H1 (cell line): ENCODE data around the gene ENO3. TPM values are rescaled to one million over a fixed set of nuclear protein-coding genes. Genes with fewer than 3 reads are reported as not detected.

Experiments used
- CTCF ChIA-PET: fragments of 300-600 bp; sonication (Branson Sonifier 250); formaldehyde crosslinking; loops from one replicate; lab custom pipeline; 2021; ENCODE audit not compliant: partially characterized antibody; lab: Charles Lee
- POLR2A ChIA-PET: fragments of 300-600 bp; sonication (Branson Sonifier 250); formaldehyde crosslinking; loops from one replicate; lab custom pipeline; 2021; ENCODE audit warnings: inconsistent platforms; ENCODE audit not compliant: partially characterized antibody; lab: Charles Lee
- DNase-seq, 2 experiments: peaks; one replicate each; pipeline versions ENCODE4 v3.0.0 to v3.0.0-alpha.2; 2010 to 2022; ENCODE audit warnings: low spot score in 2 of 2, low read depth in 1 of 2, mixed read lengths in 1 of 2
- FAIRE-seq: peaks from 2 replicates; lab custom pipeline; 2011; peaks lifted over from hg19 to GRCh38; lab: Jason Lieb, UNC
- H2AFZ ChIP-seq: 2 replicates; pipeline ENCODE4 v1.8.1; 2012; ENCODE audit warnings: low read length, inconsistent platforms
- H2AK5ac ChIP-seq: 2 replicates; pipeline ENCODE4 v1.6.1; 2013; ENCODE audit warnings: low read depth, low read length
- H2BK120ac ChIP-seq: replicated peaks from 2 replicates; pipeline ENCODE3; 2013; ENCODE audit warnings: low read depth, low read length, inconsistent platforms
- H2BK12ac ChIP-seq: 2 replicates; pipeline ENCODE4 v1.6.1; 2013; ENCODE audit warnings: low read depth, low read length
- H2BK15ac ChIP-seq: 2 replicates; pipeline ENCODE4 v1.6.1; 2013; ENCODE audit warnings: low read length
- H2BK20ac ChIP-seq: 2 replicates; pipeline ENCODE4 v1.6.1; 2013; ENCODE audit warnings: low read length
- H2BK5ac ChIP-seq: 2 replicates; pipeline ENCODE4 v1.6.1; 2013; ENCODE audit warnings: low read depth, low read length
- H3K14ac ChIP-seq: 2 replicates; pipeline ENCODE4 v1.6.1; 2013; ENCODE audit warnings: inconsistent platforms; ENCODE audit not compliant: insufficient read length
- H3K18ac ChIP-seq: 2 replicates; pipeline ENCODE4 v1.6.1; 2013; ENCODE audit warnings: low read length; ENCODE audit errors: extremely low read depth
- H3K23ac ChIP-seq: 2 replicates; pipeline ENCODE4 v1.6.1; 2013; ENCODE audit warnings: inconsistent platforms; ENCODE audit not compliant: insufficient read length
- H3K23me2 ChIP-seq: 2 replicates; pipeline ENCODE4 v1.6.1; 2013; ENCODE audit warnings: low read depth, low read length
- H3K27ac ChIP-seq: 2 replicates; pipeline ENCODE4 v1.6.1; 2011; ENCODE audit warnings: low read depth, low read length, inconsistent platforms
- H3K27me3 ChIP-seq, 4 experiments: replicated peaks in 1 of 4; 1 replicate in 1 of 4; 2 replicates in 3 of 4; pipeline versions ENCODE4 v1.6.1 to v1.8.1; 2011 to 2013; ENCODE audit warnings: low read length in 3 of 4, mild to moderate bottlenecking in 3 of 4, inconsistent platforms in 2 of 4, mixed read lengths in 2 of 4, moderate library complexity in 1 of 4; ENCODE audit not compliant: control insufficient read depth in 3 of 4, insufficient read depth in 3 of 4; ENCODE audit errors: extremely low read depth in 1 of 4
- H3K36me3 ChIP-seq, 4 experiments: 2 replicates each; pipeline versions ENCODE4 v1.6.1 to v1.8.1; 2011 to 2013; ENCODE audit warnings: mild to moderate bottlenecking in 4 of 4, low read length in 3 of 4, moderate library complexity in 2 of 4, control low read depth in 1 of 4, inconsistent platforms in 1 of 4; ENCODE audit not compliant: insufficient read depth in 4 of 4, control insufficient read depth in 2 of 4
- H3K4ac ChIP-seq: replicated peaks from 2 replicates; pipeline ENCODE3; 2013; ENCODE audit warnings: low read length, low read depth, mixed read lengths, inconsistent platforms; ENCODE audit not compliant: insufficient read length
- H3K4me1 ChIP-seq, 4 experiments: replicated peaks in 1 of 4; 1 replicate in 1 of 4; 2 replicates in 3 of 4; pipeline versions ENCODE4 v1.6.1 to v1.8.1; 2011 to 2013; ENCODE audit warnings: low read length in 3 of 4, inconsistent platforms in 2 of 4, mixed read lengths in 1 of 4; ENCODE audit not compliant: insufficient read depth in 4 of 4, control insufficient read depth in 3 of 4
- H3K4me2 ChIP-seq, 2 experiments: 2 replicates each; pipeline versions ENCODE4 v1.6.1 to v1.8.1; 2011 to 2013; ENCODE audit warnings: low read depth in 2 of 2, low read length in 2 of 2, control low read depth in 1 of 2, inconsistent platforms in 1 of 2, mild to moderate bottlenecking in 1 of 2; ENCODE audit not compliant: insufficient read depth in 1 of 2
- H3K4me3 ChIP-seq, 4 experiments: fragments of 200-600, 300-600 bp in 1 of 4; sonication (generic), shearing (Covaris generic), sonication (Bioruptor Twin) in 1 of 4; 2 replicates each; pipeline versions ENCODE4 v1.5.1 to v1.8.1; 2011 to 2016; ENCODE audit warnings: low read length in 4 of 4, low read depth in 3 of 4, control low read depth in 2 of 4, inconsistent platforms in 2 of 4, mild to moderate bottlenecking in 2 of 4, mixed read lengths in 1 of 4, moderate library complexity in 1 of 4; ENCODE audit not compliant: insufficient read depth in 2 of 4; ENCODE audit errors: extremely low read depth in 1 of 4
- H3K56ac ChIP-seq: replicated peaks from 2 replicates; pipeline ENCODE3; 2013; ENCODE audit warnings: low read depth, mild to moderate bottlenecking, mixed read lengths, low read length, inconsistent platforms; ENCODE audit not compliant: insufficient read length
- H3K79me1 ChIP-seq: 2 replicates; pipeline ENCODE4 v1.6.1; 2013; ENCODE audit warnings: low read depth, low read length, control low read depth
- H3K79me2 ChIP-seq, 2 experiments: 2 replicates each; pipeline versions ENCODE4 v1.6.1 to v1.8.1; 2012 to 2013; ENCODE audit warnings: low read length in 2 of 2, mild to moderate bottlenecking in 2 of 2, inconsistent platforms in 1 of 2; ENCODE audit not compliant: insufficient read depth in 2 of 2, control insufficient read depth in 1 of 2
- H3K9ac ChIP-seq, 4 experiments: replicated peaks in 1 of 4; 1 replicate in 1 of 4; 2 replicates in 3 of 4; pipeline versions ENCODE4 v1.6.1 to v1.8.1; 2011 to 2013; ENCODE audit warnings: low read depth in 3 of 4, low read length in 3 of 4, control low read depth in 2 of 4, mild to moderate bottlenecking in 2 of 4, moderate library complexity in 2 of 4, inconsistent platforms in 1 of 4; ENCODE audit errors: extremely low read depth in 1 of 4
- H3K9me3 ChIP-seq, 2 experiments: 2 replicates each; pipeline versions ENCODE4 v1.6.1 to v1.8.1; 2012 to 2013; ENCODE audit warnings: mild to moderate bottlenecking in 2 of 2, moderate library complexity in 2 of 2, control low read depth in 1 of 2, inconsistent platforms in 1 of 2, low read depth in 1 of 2, low read length in 1 of 2, mixed read lengths in 1 of 2; ENCODE audit not compliant: insufficient read depth in 2 of 2
- H4K20me1 ChIP-seq, 2 experiments: replicated peaks in 1 of 2; 2 replicates each; pipeline versions ENCODE3 to v1.8.1; 2011 to 2013; ENCODE audit warnings: inconsistent platforms in 2 of 2, low read length in 2 of 2, mild to moderate bottlenecking in 1 of 2; ENCODE audit not compliant: insufficient read depth in 2 of 2, control insufficient read depth in 1 of 2
- H4K5ac ChIP-seq: 2 replicates; pipeline ENCODE4 v1.6.1; 2013; ENCODE audit warnings: low read length, low read depth, mixed read lengths, inconsistent platforms; ENCODE audit not compliant: insufficient read length
- H4K8ac ChIP-seq: 2 replicates; pipeline ENCODE4 v1.8.0; 2013; ENCODE audit warnings: mild to moderate bottlenecking, moderate library complexity, low read length, inconsistent platforms; ENCODE audit not compliant: insufficient read depth; ENCODE audit errors: extremely low read depth
- H4K91ac ChIP-seq: replicated peaks from 2 replicates; pipeline ENCODE3; 2013; ENCODE audit warnings: low read length, mixed read lengths, inconsistent platforms; ENCODE audit not compliant: insufficient read length
- CHD2 ChIP-seq: IDR thresholded peaks from 2 replicates; pipeline ENCODE4 v1.6.1; 2012; ENCODE audit warnings: low read length, improper control_type of control experiment
- EP300 ChIP-seq, 2 experiments: IDR thresholded peaks; 1 replicate in 1 of 2; 2 replicates in 1 of 2; pipeline ENCODE4 v1.6.1; 2011 to 2012; ENCODE audit warnings: low read depth in 2 of 2, low read length in 2 of 2, mild to moderate bottlenecking in 2 of 2, borderline replicate concordance in 1 of 2, inconsistent platforms in 1 of 2, moderate library complexity in 1 of 2
- JUN ChIP-seq: IDR thresholded peaks from 2 replicates; pipeline ENCODE4 v1.6.1; 2011; ENCODE audit warnings: low read depth, mild to moderate bottlenecking, improper control_type of control experiment, low read length
- KDM4A ChIP-seq: IDR thresholded peaks from one replicate; pipeline ENCODE4 v1.7.1; 2012; ENCODE audit warnings: low read depth, mild to moderate bottlenecking, moderate library complexity, low read length, inconsistent platforms; ENCODE audit not compliant: severe bottlenecking
- MAFK ChIP-seq: IDR thresholded peaks from 2 replicates; pipeline ENCODE4 v1.6.1; 2012; ENCODE audit warnings: low read depth, mild to moderate bottlenecking, improper control_type of control experiment, low read length
- NRF1 ChIP-seq: IDR thresholded peaks from 2 replicates; pipeline ENCODE4 v1.6.1; 2011; ENCODE audit warnings: mild to moderate bottlenecking, low read depth, low read length, improper control_type of control experiment
- POLR2A ChIP-seq, 2 experiments: IDR thresholded peaks; 1 replicate in 1 of 2; 2 replicates in 1 of 2; pipeline ENCODE4 v1.6.1; 2011; ENCODE audit warnings: low read depth in 2 of 2, low read length in 2 of 2, mild to moderate bottlenecking in 2 of 2; ENCODE audit errors: control extremely low read depth in 1 of 2
- POLR2AphosphoS5 ChIP-seq: IDR thresholded peaks from 2 replicates; pipeline ENCODE4 v1.6.1; 2011; ENCODE audit warnings: low read depth, low read length
- SIRT6 ChIP-seq: IDR thresholded peaks from one replicate; pipeline ENCODE4 v1.7.1; 2012; ENCODE audit warnings: low read length, inconsistent platforms
- SP4 ChIP-seq: IDR thresholded peaks from 2 replicates; pipeline ENCODE4 v1.6.1; 2012; ENCODE audit warnings: low read length, inconsistent platforms
- TAF1 ChIP-seq: IDR thresholded peaks from 2 replicates; pipeline ENCODE4 v1.6.1; 2011; ENCODE audit warnings: mild to moderate bottlenecking, low read depth, low read length
- TBP ChIP-seq: IDR thresholded peaks from 2 replicates; pipeline ENCODE4 v1.6.1; 2011; ENCODE audit warnings: low read depth, low read length, improper control_type of control experiment
- WGBS, 2 experiments: shearing (Covaris generic) in 1 of 2; methylation state at CpG; one replicate each; pipeline versions ENCODE4 v1.1.6 to v1.1.7; 2013 to 2015; ENCODE audit warnings: low lambda C conversion rate in 2 of 2, mixed read lengths in 2 of 2, inconsistent platforms in 1 of 2, low coverage in 1 of 2, missing lambda C conversion rate in 1 of 2; ENCODE audit not compliant: insufficient replicate concordance in 2 of 2, insufficient coverage in 1 of 2, insufficient read length in 1 of 2; ENCODE audit errors: extremely low coverage in 1 of 2, missing lambda C conversion rate in 1 of 2; 5-methylcytosine and 5-hydroxymethylcytosine counted together
- polyA plus RNA-seq, 7 experiments: library from polyadenylated mRNA; depleted of rRNA in 3 of 7; stranded (reverse) in 5 of 7; unstranded in 2 of 7; fragments of >200 nt in 5 of 7; fragments of 200-250 nt in 2 of 7; gene quantifications; 1 replicate in 5 of 7; 2 replicates in 1 of 7; 4 replicates in 1 of 7; pipeline versions ENCODE4 v1.2.1 to v1.2.3, GENCODE V29; 2011 to 2013; ENCODE audit warnings: missing spikeins in 2 of 7, mixed read lengths in 2 of 7
- total RNA-seq: library from RNA; stranded (reverse); fragmentation: NEBNext Ultra II Directional; extraction: Animal tissue kit (Norgen Biotek cat#: 25700); gene quantifications from 2 replicates; pipeline ENCODE4 v1.2.1, GENCODE V29; 2021

The ENO3 gene
- total and polyA plus RNA-seq, 2 of the 8 experiments (the other 6 are each of a cell fraction or from before 2014, with no cell fraction given) = 25.0 to 25.7 TPM

DNA sequence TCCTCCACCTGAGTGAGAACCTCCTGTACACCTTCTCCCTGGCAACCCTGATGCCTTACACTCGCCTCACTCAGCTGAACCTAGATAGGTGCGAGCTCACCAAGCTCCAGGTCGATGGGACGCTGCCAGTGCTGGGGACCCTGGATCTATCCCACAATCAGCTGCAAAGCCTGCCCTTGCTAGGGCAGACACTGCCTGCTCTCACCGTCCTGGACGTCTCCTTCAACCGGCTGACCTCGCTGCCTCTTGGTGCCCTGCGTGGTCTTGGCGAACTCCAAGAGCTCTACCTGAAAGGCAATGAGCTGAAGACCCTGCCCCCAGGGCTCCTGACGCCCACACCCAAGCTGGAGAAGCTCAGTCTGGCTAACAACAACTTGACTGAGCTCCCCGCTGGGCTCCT lies 18.2 kb upstream of the ENO3 start:
- DNase-seq = no peak
- Histone ChIP-seq H3K23me2 (no peaks in the 10 kb centered on the region), H2BK15ac (no peak overlapping the region), H3K27ac (no peak overlapping the region), H3K23ac (no peak overlapping the region), H2AK5ac (no peak overlapping the region), H3K79me1 (no peaks in the 10 kb centered on the region; the same call in 1 of the 2 replicates), H3K56ac (no peak overlapping the region), H4K20me1 (peaks cover 0 to 1% of the 10 kb centered on the region in 2 experiments), H4K91ac (no peak overlapping the region), H2BK5ac (peak overlapping the region; percentile 39; the same call in 1 of the 2 replicates), H3K4me2 (no peak overlapping the region), H3K4ac (no peak overlapping the region), H3K9ac (no peak overlapping the region), H2BK12ac (no peak overlapping the region), H2AFZ (no peak overlapping the region), H3K18ac (no peak overlapping the region), H3K27me3 (no peaks in the 10 kb centered on the region), H3K4me1 (peaks cover 0 to 3% (median 0%) of the 10 kb centered on the region in 4 experiments; a peak in 3 of 7 replicates), H2BK120ac (no peak overlapping the region), H3K4me3 (no peak overlapping the region), H4K5ac (no peak overlapping the region), H3K79me2 (no peaks in the 10 kb centered on the region), H4K8ac (no peak overlapping the region), H3K36me3 (peaks cover 6 to 10% (median 7%) of the 10 kb centered on the region in 4 experiments), H2BK20ac (no peak overlapping the region), H3K9me3 (no peaks in the 10 kb centered on the region), H3K14ac (no peak overlapping the region)
- no peak for FAIRE-seq
- WGBS, 2 experiments = 94% methylated on average over 12 of the region's 12 CpGs; no CpG with 5 or more reads in 1 of the 2 experiments
- POLR2A ChIA-PET = interaction anchor here (1.0 to 3.0 kb wide), 13 partner anchors 9 to 129 kb away, joined by 3 to 27 read pairs (median 5); partner anchors contain the start of genes ENO3 and PFN1
- CTCF ChIA-PET = interaction anchor here (1.2 to 1.5 kb wide), 3 partner anchors 10 to 40 kb away, joined by 4 to 10 read pairs (median 4); no protein-coding TSS in a partner anchor
- no peak for TF ChIP-seq MAFK
- TF ChIP-seq EP300 (IDR thresholded peaks at IDR 0.05; ENCODE audit: borderline replicate concordance in 1 of 2, low read depth in 2 of 2, low read length in 2 of 2) = no peak
- TF ChIP-seq POLR2A (IDR thresholded peaks at IDR 0.05; ENCODE audit: control extremely low read depth in 1 of 2, low read depth in 2 of 2, low read length in 2 of 2) = no peak
- TF ChIP-seq NRF1 = no peak
- no peak for TF ChIP-seq CHD2
- TF ChIP-seq SIRT6 = no peak
- no peak for TF ChIP-seq TAF1
- TF ChIP-seq JUN = no peak
- no peak for TF ChIP-seq KDM4A
- TF ChIP-seq SP4 = no peak
- TF ChIP-seq POLR2AphosphoS5 = no peak
- no peak for TF ChIP-seq TBP
